Kidney (tissue), 14 donors: ENCODE data around the gene MRRF. TPM values are rescaled to one million over a fixed set of nuclear protein-coding genes. Genes with fewer than 3 reads are reported as not detected.

Experiments
- DNase-seq, 5 donors: peaks; one replicate each; pipeline ENCODE4 v3.0.0-alpha.2; 2013 to 2020
- FAIRE-seq: peaks from 2 replicates; lab custom pipeline; 2012; peaks lifted over from hg19 to GRCh38; lab: Jason Lieb, UNC
- H3K27ac ChIP-seq, 2 donors: one replicate each; pipeline ENCODE4 v1.7.0; 2013; ENCODE audit warnings: low read depth in 2 of 2, low read length in 2 of 2, inconsistent platforms in 1 of 2
- H3K27me3 ChIP-seq: one replicate; pipeline ENCODE4 v1.7.1; 2013; ENCODE audit warnings: low read length, inconsistent platforms; ENCODE audit not compliant: control insufficient read depth, insufficient read depth
- H3K36me3 ChIP-seq, 3 donors: one replicate each; pipeline versions ENCODE4 v1.7.0 to v1.7.1; 2013; ENCODE audit warnings: low read length in 3 of 3, control low read depth in 1 of 3, inconsistent platforms in 1 of 3; ENCODE audit not compliant: insufficient read depth in 3 of 3, control insufficient read depth in 2 of 3
- H3K4me1 ChIP-seq, 3 donors: one replicate each; pipeline versions ENCODE4 v1.7.0 to v1.7.1; 2013; ENCODE audit warnings: low read length in 3 of 3, inconsistent platforms in 1 of 3, low read depth in 1 of 3; ENCODE audit not compliant: control insufficient read depth in 2 of 3, insufficient read depth in 2 of 3
- H3K4me3 ChIP-seq, 3 donors: one replicate each; pipeline versions ENCODE4 v1.7.0 to v1.8.1; 2013; ENCODE audit warnings: low read length in 3 of 3, control low read depth in 1 of 3, inconsistent platforms in 1 of 3
- H3K9ac ChIP-seq, 3 donors: one replicate each; pipeline versions ENCODE4 v1.7.0 to v1.7.1; 2013; ENCODE audit warnings: low read length in 3 of 3, control low read depth in 1 of 3, inconsistent platforms in 1 of 3
- H3K9me3 ChIP-seq, 3 donors: one replicate each; pipeline versions ENCODE4 v1.7.0 to v1.7.1; 2013; ENCODE audit warnings: low read length in 3 of 3, control low read depth in 1 of 3, inconsistent platforms in 1 of 3; ENCODE audit not compliant: control insufficient read depth in 2 of 3, insufficient read depth in 1 of 3
- CTCF ChIP-seq: IDR thresholded peaks from 3 replicates; pipeline ENCODE4 v1.5.1; 2012; ENCODE audit warnings: mild to moderate bottlenecking, moderate library complexity, borderline replicate concordance; ENCODE audit not compliant: insufficient read depth; ENCODE audit errors: extremely low read depth
- intact Hi-C: fragments of 100-400 bp; cut with DNase I; formaldehyde crosslinking; loops from one replicate; pipeline ENCODE4 v1.11.1; 2022
- polyA plus RNA-seq: library from polyadenylated mRNA; stranded (reverse); fragments of 350-450 nt; fragmentation: Illumina TruSeq; extraction: RNeasy Lipid Tissue Mini Kit (QIAGEN cat#74804); gene quantifications from one replicate; pipeline ENCODE4 v1.2.3, GENCODE V29; 2014; ENCODE audit warnings: low read depth, low replicate concordance; ENCODE audit not compliant: insufficient read depth
- total RNA-seq: library from RNA; stranded (reverse); fragmentation: NEBNext Ultra II Directional; extraction: Animal tissue kit (Norgen Biotek cat#: 25700); gene quantifications from one replicate; pipeline ENCODE4 v1.2.1, GENCODE V29; 2021
- donor health status: control.
- donor health status: control.
- donor health status: control.
- donor health status: control.
- donor health status: control.
- donor health status: DM: yes; HTN: yes; CAD: no.
- donor health status: Normal renal cell carcinoma (clear cell type).

MRRF gene
- total and polyA plus RNA-seq, 2 donors from 2014 or later: 38.8 to 44.9 TPM

DNA sequence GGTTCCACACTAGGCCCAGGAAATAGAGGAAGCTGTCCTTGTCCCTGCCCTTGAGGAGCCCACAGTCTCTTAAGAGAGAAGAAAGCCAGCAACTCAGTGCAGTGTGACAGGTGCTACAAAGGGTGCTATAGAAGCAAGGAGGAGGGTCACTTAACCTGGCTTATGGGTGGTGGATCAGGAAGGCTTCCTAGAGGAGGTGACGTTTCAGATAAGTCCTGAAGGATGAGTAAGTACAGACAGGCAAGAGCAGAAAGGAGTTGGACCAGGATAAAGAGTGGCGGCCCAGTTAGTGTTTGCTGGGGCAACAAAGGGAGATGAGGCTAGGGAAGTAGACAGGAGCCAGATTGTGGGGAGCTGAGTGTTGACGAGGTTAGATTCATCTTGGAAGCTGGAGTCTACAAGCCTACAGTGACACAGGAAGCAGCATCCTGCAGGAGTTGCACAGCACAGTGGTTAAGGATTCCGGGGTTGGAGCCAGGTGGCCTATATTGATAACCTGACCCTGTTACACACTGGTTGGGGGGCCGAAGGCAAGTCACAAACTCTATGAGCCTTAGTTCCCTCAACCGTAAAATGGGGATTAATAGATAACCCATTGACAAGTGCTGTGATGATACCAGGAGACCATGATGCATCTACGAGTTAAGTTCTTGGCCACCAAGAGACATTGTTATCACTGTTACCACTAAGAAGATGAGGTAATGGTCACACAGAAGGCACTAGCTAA is 30.5 kb upstream of the MRRF start:
- DNase-seq: no peak
- Histone ChIP-seq H3K27ac (no peak overlapping the region), H3K9me3 (no peaks in the 10 kb centered on the region), H3K9ac (no peak overlapping the region), H3K27me3 (peaks cover 26% of the 10 kb centered on the region), H3K36me3 (peaks cover 0 to 5% (median 0%) of the 10 kb centered on the region in 3 donors), H3K4me1 (peaks cover 0 to under 1% (median 0%) of the 10 kb centered on the region in 3 donors), H3K4me3 (no peak overlapping the region)
- TF ChIP-seq CTCF: no peak
- intact Hi-C loops: no loop called here
- no peak for FAIRE-seq

DNA sequence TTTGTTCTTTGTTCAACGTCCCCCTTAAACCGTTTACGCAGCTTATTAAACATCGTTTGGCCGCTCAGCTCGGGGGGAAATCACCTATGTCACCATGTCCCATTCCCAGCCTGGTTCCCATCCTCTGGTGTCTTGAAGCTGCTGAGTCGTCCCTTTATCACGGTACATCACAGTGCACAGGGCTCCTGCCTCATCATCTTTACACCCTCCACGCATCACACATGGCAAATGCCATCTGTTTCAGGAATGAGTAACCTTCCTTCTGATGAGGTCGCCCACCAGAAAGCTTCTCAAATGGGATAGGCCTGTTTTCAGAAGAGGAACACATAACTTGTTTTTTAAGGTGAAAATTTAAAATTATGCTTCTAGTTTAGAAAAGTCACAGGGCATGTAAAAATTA is 28.0 kb upstream of the MRRF start:
- no peak for TF ChIP-seq CTCF
- H3K36me3 ChIP-seq: peaks cover 2 to 22% (median 9%) of the 10 kb centered on the region in 3 donors
- H3K9ac ChIP-seq: no peak overlapping the region
- H3K9me3 ChIP-seq: no peaks in the 10 kb centered on the region
- FAIRE-seq: no peak
- intact Hi-C loops: no loop called here
- no peak overlapping the region for H3K27ac ChIP-seq
- no peak overlapping the region for H3K4me3 ChIP-seq
- H3K27me3 ChIP-seq: peaks cover 3% of the 10 kb centered on the region
- no peak for DNase-seq
- no peaks in the 10 kb centered on the region for H3K4me1 ChIP-seq

DNA sequence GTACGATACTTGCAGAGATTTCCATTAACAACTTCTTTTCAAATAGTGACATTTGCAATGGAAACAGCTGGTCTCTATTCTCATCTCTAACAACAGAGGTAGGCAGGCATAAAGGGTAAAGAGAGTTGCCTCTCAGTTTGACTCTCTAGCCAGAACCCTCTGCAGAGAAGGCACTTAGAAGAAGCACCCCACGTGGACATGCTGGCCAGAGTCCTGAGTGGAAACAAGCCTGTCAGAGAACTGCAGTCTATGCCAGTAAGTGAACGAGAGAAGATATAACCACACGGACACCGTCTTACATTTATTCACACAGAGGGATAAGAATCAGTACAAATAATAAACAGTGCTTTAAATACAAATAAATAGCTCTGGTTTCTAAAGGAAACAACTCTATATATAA is 25.0 kb upstream of the MRRF start:
- Histone ChIP-seq H3K9me3 (no peaks in the 10 kb centered on the region), H3K27ac (no peak overlapping the region), H3K4me1 (no peaks in the 10 kb centered on the region), H3K4me3 (no peak overlapping the region), H3K36me3 (peaks cover 10 to 46% (median 28%) of the 10 kb centered on the region in 3 donors), H3K27me3 (no peaks in the 10 kb centered on the region), H3K9ac (no peak overlapping the region)
- FAIRE-seq (no peak), DNase-seq (no peak)
- intact Hi-C loops: no loop called here
- no peak for TF ChIP-seq CTCF

DNA sequence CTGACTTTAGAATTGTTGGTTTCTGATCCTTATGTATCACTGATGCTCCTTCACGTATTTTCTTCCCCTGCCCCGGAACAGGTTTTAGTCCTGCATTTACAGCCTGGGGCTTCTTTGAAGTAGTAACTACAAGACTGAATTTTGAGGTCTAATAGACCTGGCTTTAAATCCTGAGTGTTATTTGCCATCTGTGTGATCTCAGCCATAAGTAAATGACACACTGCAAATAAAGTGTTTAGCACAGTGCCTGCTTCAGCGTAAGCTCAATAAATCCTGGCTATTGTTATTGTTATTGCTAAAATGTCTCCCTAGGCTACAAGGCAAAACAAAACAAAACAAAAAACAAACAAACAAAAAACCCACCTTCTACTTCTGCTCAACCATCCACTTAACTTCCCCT is 20.3 kb upstream of the MRRF start:
- intact Hi-C loops: no loop called here
- no peaks in the 10 kb centered on the region for H3K27me3 ChIP-seq
- TF ChIP-seq CTCF: no peak
- no peaks in the 10 kb centered on the region for H3K9me3 ChIP-seq
- H3K9ac ChIP-seq: no peak overlapping the region
- peaks cover 17 to 60% (median 46%) of the 10 kb centered on the region in 3 donors for H3K36me3 ChIP-seq
- no peak overlapping the region for H3K4me3 ChIP-seq
- FAIRE-seq: no peak
- no peak overlapping the region for H3K27ac ChIP-seq
- DNase-seq: no peak
- H3K4me1 ChIP-seq: no peaks in the 10 kb centered on the region
